H1 (cell line): ENCODE measurements around the gene SESN1. TPM values are rescaled to one million over a fixed set of nuclear protein-coding genes. Genes with fewer than 3 reads are reported as not detected.

ENCODE experiments used
- CTCF ChIA-PET: fragments of 300-600 bp; sonication (Branson Sonifier 250); formaldehyde crosslinking; loops from one replicate; lab custom pipeline; 2021; ENCODE audit not compliant: partially characterized antibody; lab: Charles Lee
- POLR2A ChIA-PET: fragments of 300-600 bp; sonication (Branson Sonifier 250); formaldehyde crosslinking; loops from one replicate; lab custom pipeline; 2021; ENCODE audit warnings: inconsistent platforms; ENCODE audit not compliant: partially characterized antibody; lab: Charles Lee
- DNase-seq, 2 experiments: peaks; one replicate each; pipeline versions ENCODE4 v3.0.0 to v3.0.0-alpha.2; 2010 to 2022; ENCODE audit warnings: low spot score in 2 of 2, low read depth in 1 of 2, mixed read lengths in 1 of 2
- FAIRE-seq: peaks from 2 replicates; lab custom pipeline; 2011; peaks lifted over from hg19 to GRCh38; lab: Jason Lieb, UNC
- H2AFZ ChIP-seq: 2 replicates; pipeline ENCODE4 v1.8.1; 2012; ENCODE audit warnings: low read length, inconsistent platforms
- H2AK5ac ChIP-seq: 2 replicates; pipeline ENCODE4 v1.6.1; 2013; ENCODE audit warnings: low read depth, low read length
- H2BK120ac ChIP-seq: replicated peaks from 2 replicates; pipeline ENCODE3; 2013; ENCODE audit warnings: low read depth, low read length, inconsistent platforms
- H2BK12ac ChIP-seq: 2 replicates; pipeline ENCODE4 v1.6.1; 2013; ENCODE audit warnings: low read depth, low read length
- H2BK15ac ChIP-seq: 2 replicates; pipeline ENCODE4 v1.6.1; 2013; ENCODE audit warnings: low read length
- H2BK20ac ChIP-seq: 2 replicates; pipeline ENCODE4 v1.6.1; 2013; ENCODE audit warnings: low read length
- H2BK5ac ChIP-seq: 2 replicates; pipeline ENCODE4 v1.6.1; 2013; ENCODE audit warnings: low read depth, low read length
- H3K14ac ChIP-seq: 2 replicates; pipeline ENCODE4 v1.6.1; 2013; ENCODE audit warnings: inconsistent platforms; ENCODE audit not compliant: insufficient read length
- H3K18ac ChIP-seq: 2 replicates; pipeline ENCODE4 v1.6.1; 2013; ENCODE audit warnings: low read length; ENCODE audit errors: extremely low read depth
- H3K23ac ChIP-seq: 2 replicates; pipeline ENCODE4 v1.6.1; 2013; ENCODE audit warnings: inconsistent platforms; ENCODE audit not compliant: insufficient read length
- H3K23me2 ChIP-seq: 2 replicates; pipeline ENCODE4 v1.6.1; 2013; ENCODE audit warnings: low read depth, low read length
- H3K27ac ChIP-seq: 2 replicates; pipeline ENCODE4 v1.6.1; 2011; ENCODE audit warnings: low read depth, low read length, inconsistent platforms
- H3K27me3 ChIP-seq, 4 experiments: replicated peaks in 1 of 4; 1 replicate in 1 of 4; 2 replicates in 3 of 4; pipeline versions ENCODE4 v1.6.1 to v1.8.1; 2011 to 2013; ENCODE audit warnings: low read length in 3 of 4, mild to moderate bottlenecking in 3 of 4, inconsistent platforms in 2 of 4, mixed read lengths in 2 of 4, moderate library complexity in 1 of 4; ENCODE audit not compliant: control insufficient read depth in 3 of 4, insufficient read depth in 3 of 4; ENCODE audit errors: extremely low read depth in 1 of 4
- H3K36me3 ChIP-seq, 4 experiments: 2 replicates each; pipeline versions ENCODE4 v1.6.1 to v1.8.1; 2011 to 2013; ENCODE audit warnings: mild to moderate bottlenecking in 4 of 4, low read length in 3 of 4, moderate library complexity in 2 of 4, control low read depth in 1 of 4, inconsistent platforms in 1 of 4; ENCODE audit not compliant: insufficient read depth in 4 of 4, control insufficient read depth in 2 of 4
- H3K4ac ChIP-seq: replicated peaks from 2 replicates; pipeline ENCODE3; 2013; ENCODE audit warnings: low read length, low read depth, mixed read lengths, inconsistent platforms; ENCODE audit not compliant: insufficient read length
- H3K4me1 ChIP-seq, 4 experiments: replicated peaks in 1 of 4; 1 replicate in 1 of 4; 2 replicates in 3 of 4; pipeline versions ENCODE4 v1.6.1 to v1.8.1; 2011 to 2013; ENCODE audit warnings: low read length in 3 of 4, inconsistent platforms in 2 of 4, mixed read lengths in 1 of 4; ENCODE audit not compliant: insufficient read depth in 4 of 4, control insufficient read depth in 3 of 4
- H3K4me2 ChIP-seq, 2 experiments: 2 replicates each; pipeline versions ENCODE4 v1.6.1 to v1.8.1; 2011 to 2013; ENCODE audit warnings: low read depth in 2 of 2, low read length in 2 of 2, control low read depth in 1 of 2, inconsistent platforms in 1 of 2, mild to moderate bottlenecking in 1 of 2; ENCODE audit not compliant: insufficient read depth in 1 of 2
- H3K4me3 ChIP-seq, 4 experiments: fragments of 200-600, 300-600 bp in 1 of 4; sonication (generic), shearing (Covaris generic), sonication (Bioruptor Twin) in 1 of 4; 2 replicates each; pipeline versions ENCODE4 v1.5.1 to v1.8.1; 2011 to 2016; ENCODE audit warnings: low read length in 4 of 4, low read depth in 3 of 4, control low read depth in 2 of 4, inconsistent platforms in 2 of 4, mild to moderate bottlenecking in 2 of 4, mixed read lengths in 1 of 4, moderate library complexity in 1 of 4; ENCODE audit not compliant: insufficient read depth in 2 of 4; ENCODE audit errors: extremely low read depth in 1 of 4
- H3K56ac ChIP-seq: replicated peaks from 2 replicates; pipeline ENCODE3; 2013; ENCODE audit warnings: low read depth, mild to moderate bottlenecking, mixed read lengths, low read length, inconsistent platforms; ENCODE audit not compliant: insufficient read length
- H3K79me1 ChIP-seq: 2 replicates; pipeline ENCODE4 v1.6.1; 2013; ENCODE audit warnings: low read depth, low read length, control low read depth
- H3K79me2 ChIP-seq, 2 experiments: 2 replicates each; pipeline versions ENCODE4 v1.6.1 to v1.8.1; 2012 to 2013; ENCODE audit warnings: low read length in 2 of 2, mild to moderate bottlenecking in 2 of 2, inconsistent platforms in 1 of 2; ENCODE audit not compliant: insufficient read depth in 2 of 2, control insufficient read depth in 1 of 2
- H3K9ac ChIP-seq, 4 experiments: replicated peaks in 1 of 4; 1 replicate in 1 of 4; 2 replicates in 3 of 4; pipeline versions ENCODE4 v1.6.1 to v1.8.1; 2011 to 2013; ENCODE audit warnings: low read depth in 3 of 4, low read length in 3 of 4, control low read depth in 2 of 4, mild to moderate bottlenecking in 2 of 4, moderate library complexity in 2 of 4, inconsistent platforms in 1 of 4; ENCODE audit errors: extremely low read depth in 1 of 4
- H3K9me3 ChIP-seq, 2 experiments: 2 replicates each; pipeline versions ENCODE4 v1.6.1 to v1.8.1; 2012 to 2013; ENCODE audit warnings: mild to moderate bottlenecking in 2 of 2, moderate library complexity in 2 of 2, control low read depth in 1 of 2, inconsistent platforms in 1 of 2, low read depth in 1 of 2, low read length in 1 of 2, mixed read lengths in 1 of 2; ENCODE audit not compliant: insufficient read depth in 2 of 2
- H4K20me1 ChIP-seq, 2 experiments: replicated peaks in 1 of 2; 2 replicates each; pipeline versions ENCODE3 to v1.8.1; 2011 to 2013; ENCODE audit warnings: inconsistent platforms in 2 of 2, low read length in 2 of 2, mild to moderate bottlenecking in 1 of 2; ENCODE audit not compliant: insufficient read depth in 2 of 2, control insufficient read depth in 1 of 2
- H4K5ac ChIP-seq: 2 replicates; pipeline ENCODE4 v1.6.1; 2013; ENCODE audit warnings: low read length, low read depth, mixed read lengths, inconsistent platforms; ENCODE audit not compliant: insufficient read length
- H4K8ac ChIP-seq: 2 replicates; pipeline ENCODE4 v1.8.0; 2013; ENCODE audit warnings: mild to moderate bottlenecking, moderate library complexity, low read length, inconsistent platforms; ENCODE audit not compliant: insufficient read depth; ENCODE audit errors: extremely low read depth
- H4K91ac ChIP-seq: replicated peaks from 2 replicates; pipeline ENCODE3; 2013; ENCODE audit warnings: low read length, mixed read lengths, inconsistent platforms; ENCODE audit not compliant: insufficient read length
- CBX5 ChIP-seq: fragments of 300-800, 300-1000 bp; sonication (generic); IDR thresholded peaks from 2 replicates; pipeline ENCODE4 v1.7.1; 2016; ENCODE audit warnings: antibody characterized with exemption, low read length, low read depth
- KDM5A ChIP-seq: fragments of 200-600 bp; IDR thresholded peaks from 2 replicates; pipeline ENCODE4 v1.7.1; 2012; ENCODE audit warnings: mild to moderate bottlenecking, low read length, inconsistent platforms, mixed read lengths
- POLR2AphosphoS5 ChIP-seq: IDR thresholded peaks from 2 replicates; pipeline ENCODE4 v1.6.1; 2011; ENCODE audit warnings: low read depth, low read length
- RNF2 ChIP-seq: fragments of 200-900, 300-1000 bp; sonication (generic); IDR thresholded peaks from 2 replicates; pipeline ENCODE4 v1.7.1; 2016; ENCODE audit warnings: borderline replicate concordance, low read depth, mild to moderate bottlenecking, antibody characterized with exemption, low read length; ENCODE audit not compliant: poor library complexity, severe bottlenecking; ENCODE audit errors: missing control alignments
- SIN3A ChIP-seq, 2 experiments: IDR thresholded peaks in 1 of 2; conservative IDR thresholded peaks in 1 of 2; 2 replicates each; pipeline ENCODE4 v1.6.1; 2011 to 2012; ENCODE audit warnings: low read length in 2 of 2, improper control_type of control experiment in 1 of 2, low read depth in 1 of 2, mild to moderate bottlenecking in 1 of 2
- SIX5 ChIP-seq: IDR thresholded peaks from 2 replicates; pipeline ENCODE4 v1.6.1; 2011; ENCODE audit warnings: mild to moderate bottlenecking, low read depth, low read length
- SUZ12 ChIP-seq: fragments of 200-600 bp; sonication (generic); IDR thresholded peaks from 2 replicates; pipeline ENCODE4 v1.6.1; 2012; ENCODE audit warnings: mild to moderate bottlenecking, inconsistent platforms, low read length, moderate library complexity, mixed read lengths
- TCF12 ChIP-seq: IDR thresholded peaks from 2 replicates; pipeline ENCODE4 v1.6.1; 2011; ENCODE audit warnings: low read depth, mild to moderate bottlenecking, low read length
- WGBS, 2 experiments: shearing (Covaris generic) in 1 of 2; methylation state at CpG; one replicate each; pipeline versions ENCODE4 v1.1.6 to v1.1.7; 2013 to 2015; ENCODE audit warnings: low lambda C conversion rate in 2 of 2, mixed read lengths in 2 of 2, inconsistent platforms in 1 of 2, low coverage in 1 of 2, missing lambda C conversion rate in 1 of 2; ENCODE audit not compliant: insufficient replicate concordance in 2 of 2, insufficient coverage in 1 of 2, insufficient read length in 1 of 2; ENCODE audit errors: extremely low coverage in 1 of 2, missing lambda C conversion rate in 1 of 2; 5-methylcytosine and 5-hydroxymethylcytosine counted together
- polyA plus RNA-seq, 7 experiments: library from polyadenylated mRNA; depleted of rRNA in 3 of 7; stranded (reverse) in 5 of 7; unstranded in 2 of 7; fragments of >200 nt in 5 of 7; fragments of 200-250 nt in 2 of 7; gene quantifications; 1 replicate in 5 of 7; 2 replicates in 1 of 7; 4 replicates in 1 of 7; pipeline versions ENCODE4 v1.2.1 to v1.2.3, GENCODE V29; 2011 to 2013; ENCODE audit warnings: missing spikeins in 2 of 7, mixed read lengths in 2 of 7
- total RNA-seq: library from RNA; stranded (reverse); fragmentation: NEBNext Ultra II Directional; extraction: Animal tissue kit (Norgen Biotek cat#: 25700); gene quantifications from 2 replicates; pipeline ENCODE4 v1.2.1, GENCODE V29; 2021
- TF ChIP-seq, protein P1 (sequence below): IDR thresholded peaks from 2 replicates; pipeline ENCODE4 v1.6.1; 2011; ENCODE audit warnings: low read length, improper control_type of control experiment
- TF ChIP-seq, protein P2 (sequence below): IDR thresholded peaks from 2 replicates; pipeline ENCODE4 v1.6.1; 2012; ENCODE audit warnings: inconsistent platforms

Gene SESN1
- total and polyA plus RNA-seq, 2 of the 8 experiments (the other 6 are each of a cell fraction or from before 2014, with no cell fraction given), result 12.8 to 15.6 TPM

DNA sequence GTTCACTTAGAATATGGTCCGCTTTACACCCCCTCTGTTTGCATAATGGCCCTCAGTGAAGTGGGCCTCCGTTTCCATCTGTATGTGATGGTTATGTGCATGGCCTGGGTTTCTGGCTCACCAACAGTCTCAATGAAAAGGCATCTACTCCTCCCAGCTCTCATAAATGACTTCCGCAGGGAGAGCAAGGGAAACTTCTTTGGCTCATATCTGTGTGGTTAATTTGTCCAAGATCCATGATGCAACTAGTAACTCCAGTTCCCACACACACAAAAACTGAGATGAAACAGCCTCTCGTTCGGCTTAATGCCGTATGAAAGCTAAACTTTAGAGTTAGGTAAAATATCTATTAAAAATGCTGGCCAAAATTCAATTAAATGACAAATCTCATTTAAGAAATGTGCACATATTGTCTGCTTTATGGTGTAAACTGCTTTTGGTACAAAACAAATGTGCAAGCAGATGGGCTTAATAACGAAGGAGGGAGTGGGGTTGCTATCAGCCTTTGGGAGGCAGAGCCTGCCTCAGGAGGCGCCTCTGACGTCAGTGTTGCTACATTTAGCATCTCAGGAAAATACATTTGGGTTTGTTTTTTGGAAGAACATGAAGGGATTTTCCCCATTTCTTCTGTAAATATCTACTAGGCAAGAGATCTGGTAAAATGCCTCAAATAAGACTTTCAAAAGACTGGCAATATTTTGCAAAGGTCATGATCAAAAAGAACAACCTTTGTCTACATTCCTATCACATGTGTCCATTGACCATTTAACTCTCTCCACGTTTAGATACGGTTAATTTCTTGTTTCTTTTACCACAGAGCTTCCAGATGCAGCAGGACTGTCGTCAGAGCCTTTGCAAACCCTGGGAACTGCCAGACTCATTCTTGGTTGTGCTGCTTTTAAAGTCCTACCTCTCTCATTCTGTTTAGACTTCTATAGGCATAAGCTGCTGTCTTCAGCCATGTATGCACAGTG, 149.7 kb downstream of the SESN1 start:
- Histone ChIP-seq H3K4me3 (no peak overlapping the region), H3K4ac (no peak overlapping the region), H3K79me2 (no peaks in the 10 kb centered on the region), H3K9ac (no peak overlapping the region), H3K4me1 (peaks cover 0 to 3% (median 2%) of the 10 kb centered on the region in 4 experiments; a peak in 6 of 7 replicates), H3K27me3 (no peaks in the 10 kb centered on the region), H3K36me3 (no peaks in the 10 kb centered on the region), H2BK120ac (no peak overlapping the region), H3K4me2 (no peak overlapping the region), H3K14ac (no peak overlapping the region), H2BK5ac (no peak overlapping the region), H2AFZ (no peak overlapping the region), H2BK15ac (no peak overlapping the region), H2BK12ac (no peak overlapping the region), H3K23me2 (no peaks in the 10 kb centered on the region), H2BK20ac (no peak overlapping the region), H3K79me1 (no peaks in the 10 kb centered on the region), H4K91ac (no peak overlapping the region), H4K5ac (no peak overlapping the region), H3K56ac (no peak overlapping the region), H2AK5ac (no peak overlapping the region), H3K27ac (no peak overlapping the region), H3K9me3 (no peaks in the 10 kb centered on the region), H3K23ac (no peak overlapping the region), H3K18ac (no peak overlapping the region), H4K8ac (no peak overlapping the region), H4K20me1 (no peaks in the 10 kb centered on the region)
- 83% methylated on average over 12 of the region's 12 CpGs; no CpG with 5 or more reads in 1 of the 2 experiments for WGBS, 2 experiments
- CTCF ChIA-PET, result interaction anchor here (0.8 to 1.8 kb wide), 7 partner anchors 9 to 30 kb away, joined by 3 to 9 read pairs (median 4); no protein-coding TSS in a partner anchor
- no peak for DNase-seq
- POLR2A ChIA-PET, result interaction anchor here (1.7 kb wide), 1 partner anchor 10 kb away, joined by 5 read pairs; no protein-coding TSS in a partner anchor
- FAIRE-seq, result no peak
- TF ChIP-seq, protein P1, sequence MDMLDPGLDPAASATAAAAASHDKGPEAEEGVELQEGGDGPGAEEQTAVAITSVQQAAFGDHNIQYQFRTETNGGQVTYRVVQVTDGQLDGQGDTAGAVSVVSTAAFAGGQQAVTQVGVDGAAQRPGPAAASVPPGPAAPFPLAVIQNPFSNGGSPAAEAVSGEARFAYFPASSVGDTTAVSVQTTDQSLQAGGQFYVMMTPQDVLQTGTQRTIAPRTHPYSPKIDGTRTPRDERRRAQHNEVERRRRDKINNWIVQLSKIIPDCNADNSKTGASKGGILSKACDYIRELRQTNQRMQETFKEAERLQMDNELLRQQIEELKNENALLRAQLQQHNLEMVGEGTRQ, result no peak
- TF ChIP-seq KDM5A (no peak), SIN3A (conservative IDR thresholded peaks at IDR 0.05 in 1 of 2, IDR thresholded peaks at IDR 0.05 in 1 of 2; ENCODE audit: low read depth in 1 of 2, low read length in 2 of 2) (no peak), SIX5 (no peak), SUZ12 (no peak), TCF12 (no peak), RNF2 (no peak), POLR2AphosphoS5 (no peak), CBX5 (no peak)
- TF ChIP-seq, protein P2, sequence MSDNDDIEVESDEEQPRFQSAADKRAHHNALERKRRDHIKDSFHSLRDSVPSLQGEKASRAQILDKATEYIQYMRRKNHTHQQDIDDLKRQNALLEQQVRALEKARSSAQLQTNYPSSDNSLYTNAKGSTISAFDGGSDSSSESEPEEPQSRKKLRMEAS, result no peak
